ENCODE results near the gene VILL. TPM values are rescaled to one million over a fixed set of nuclear protein-coding genes. Genes with fewer than 3 reads are reported as not detected.
A peak's percentile ranks its signal among the peaks of the same experiment; 100 is the strongest.

The VILL gene
- total and polyA plus RNA-seq, 10 donors, result 14.4 to 23.4 (median 17.3) TPM

GRCh38 chr3:38021196-38021595 is 30.6 kb downstream of the VILL start:
- intact Hi-C loops (cut with DNase I; ENCODE audit: low total_unique reads), result no loop called here
- no peak overlapping the region for H3K4me3 ChIP-seq
- peak; percentile 66 for DNase-seq
- H3K36me3 ChIP-seq, result peaks cover 0 to 42% (median 27%) of the 10 kb centered on the region in 6 donors
- 83 to 94% (median 94%) methylated on average over 4 of the region's 4 CpGs for WGBS, 5 donors
- TF ChIP-seq POLR2A (IDR thresholded peaks at IDR 0.05), result no peak
- no peak for TF ChIP-seq POLR2AphosphoS5 (IDR thresholded peaks at IDR 0.05)
- no peak for TF ChIP-seq CTCF (IDR thresholded peaks at IDR 0.05 in 8 of 11, conservative IDR thresholded peaks at IDR 0.05 in 3 of 11)
- H3K4me1 ChIP-seq, result peaks cover 7 to 57% (median 33%) of the 10 kb centered on the region in 6 donors
- H3K9me3 ChIP-seq, result peaks cover 0 to 8% (median 5%) of the 10 kb centered on the region in 8 donors
- no peaks in the 10 kb centered on the region for H3K27me3 ChIP-seq (replicated peaks in 1 of 7)
- peak overlapping the region in 2 of 8 donors; percentile 95 for H3K27ac ChIP-seq

GRCh38 chr3:38022301-38022700 is 31.7 kb downstream of the VILL start:
- 48 to 61% (median 50%) methylated on average over 3 of the region's 3 CpGs for WGBS, 5 donors
- intact Hi-C loops (cut with DNase I; ENCODE audit: low total_unique reads), result no loop called here
- no peak overlapping the region for H3K4me3 ChIP-seq
- H3K27ac ChIP-seq, result peak overlapping the region; percentile 1 to 95 (median 66)
- no peaks in the 10 kb centered on the region for H3K9me3 ChIP-seq
- peaks cover 7 to 63% (median 33%) of the 10 kb centered on the region in 6 donors for H3K4me1 ChIP-seq
- no peak for TF ChIP-seq POLR2AphosphoS5 (IDR thresholded peaks at IDR 0.05)
- no peak for TF ChIP-seq CTCF (IDR thresholded peaks at IDR 0.05 in 8 of 11, conservative IDR thresholded peaks at IDR 0.05 in 3 of 11)
- no peak for TF ChIP-seq POLR2A (IDR thresholded peaks at IDR 0.05)
- DNase-seq, result peak; percentile 75
- peaks cover 0 to 31% (median 16%) of the 10 kb centered on the region in 6 donors for H3K36me3 ChIP-seq
- H3K27me3 ChIP-seq (replicated peaks in 1 of 7), result no peaks in the 10 kb centered on the region

DNA sequence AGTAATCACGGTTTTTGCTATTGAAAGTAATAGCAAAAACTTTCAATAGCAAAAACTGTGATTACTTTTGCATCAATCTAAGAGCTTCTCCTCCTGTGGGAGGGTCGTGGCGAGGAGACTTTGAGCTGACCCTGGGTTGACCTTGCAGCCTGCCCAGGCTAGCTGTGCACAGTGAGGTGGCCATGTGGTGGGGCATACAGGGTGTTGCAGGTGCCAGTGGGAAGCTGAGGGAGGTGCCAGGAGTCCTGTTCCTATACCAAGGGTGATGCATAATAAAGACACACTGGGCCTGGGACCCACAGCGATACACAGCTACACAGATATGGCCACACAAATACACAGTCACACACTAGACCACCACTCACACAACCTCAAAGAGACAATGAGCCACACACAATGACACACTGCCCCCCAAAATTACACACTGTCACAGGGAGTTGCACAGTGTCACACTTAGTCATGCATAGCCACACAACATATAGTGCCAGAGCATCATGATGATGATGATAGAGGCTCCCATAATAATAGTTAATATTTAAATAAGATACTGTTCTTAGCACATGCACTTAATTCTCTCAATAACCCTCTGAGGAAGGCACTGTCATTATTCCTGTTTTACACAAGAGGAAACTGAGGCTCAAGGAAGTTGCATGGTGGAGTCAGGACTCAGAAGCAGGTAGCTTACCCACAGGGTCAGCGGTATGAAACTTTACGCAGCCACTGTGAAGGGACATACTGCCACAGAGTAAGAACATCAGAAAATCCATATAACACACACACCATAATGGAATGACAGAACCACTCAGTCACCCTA is 32.5 kb downstream of the VILL start:
- H3K27me3 ChIP-seq (replicated peaks in 1 of 7), result peaks cover 0 to 2% (median 0%) of the 10 kb centered on the region in 7 donors
- peaks cover 0 to 23% (median 9%) of the 10 kb centered on the region in 6 donors for H3K36me3 ChIP-seq
- H3K27ac ChIP-seq, result peak overlapping the region; percentile 79 to 95 (median 94)
- TF ChIP-seq CTCF (IDR thresholded peaks at IDR 0.05 in 8 of 11, conservative IDR thresholded peaks at IDR 0.05 in 3 of 11) (no peak), POLR2AphosphoS5 (IDR thresholded peaks at IDR 0.05) (no peak), POLR2A (IDR thresholded peaks at IDR 0.05) (no peak)
- peak; percentile 77 for DNase-seq
- H3K4me1 ChIP-seq, result peaks cover 7 to 61% (median 33%) of the 10 kb centered on the region in 6 donors
- intact Hi-C loops (cut with DNase I; ENCODE audit: low total_unique reads), result no loop called here
- peak overlapping the region in 6 of 8 donors; percentile 42 to 94 (median 70) for H3K4me3 ChIP-seq
- 77 to 86% (median 84%) methylated on average over 6 of the region's 6 CpGs for WGBS, 5 donors
- no peaks in the 10 kb centered on the region for H3K9me3 ChIP-seq

GRCh38 chr3:38026856-38027255 is 36.3 kb downstream of the VILL start:
- Histone ChIP-seq H3K4me1 (peaks cover 12 to 77% (median 61%) of the 10 kb centered on the region in 6 donors), H3K27me3 (replicated peaks in 1 of 7) (peaks cover 0 to 39% (median 20%) of the 10 kb centered on the region in 7 donors), H3K27ac (no peak overlapping the region), H3K9me3 (no peaks in the 10 kb centered on the region), H3K36me3 (no peaks in the 10 kb centered on the region), H3K4me3 (no peak overlapping the region)
- 68 to 82% (median 77%) methylated on average over 4 of the region's 4 CpGs for WGBS, 5 donors
- no peak for TF ChIP-seq POLR2A (IDR thresholded peaks at IDR 0.05)
- no peak for TF ChIP-seq POLR2AphosphoS5 (IDR thresholded peaks at IDR 0.05)
- TF ChIP-seq CTCF (IDR thresholded peaks at IDR 0.05 in 8 of 11, conservative IDR thresholded peaks at IDR 0.05 in 3 of 11), result no peak
- no peak for DNase-seq
- intact Hi-C loops (cut with DNase I; ENCODE audit: low total_unique reads), result no loop called here
